SU-DHL-6 (cell line): ENCODE measurements around the gene CNTN5.

ENCODE experiments used
- H2AFZ ChIP-seq: fragments of 200-600 bp; sonication (generic); 2 replicates; pipeline ENCODE4 v1.6.1; 2014; ENCODE audit warnings: low read depth, mild to moderate bottlenecking, moderate library complexity, mixed read lengths, antibody characterized with exemption, low read length; ENCODE audit not compliant: severe bottlenecking
- H3F3A ChIP-seq: fragments of 200-600 bp; shearing (Covaris generic); 2 replicates; pipeline ENCODE4 v1.6.0; 2016; ENCODE audit warnings: antibody characterized with exemption, mild to moderate bottlenecking; ENCODE audit not compliant: insufficient read depth
- H3K27ac ChIP-seq: fragments of 200-600 bp; sonication (generic); 2 replicates; pipeline ENCODE4 v1.5.1; 2016; ENCODE audit warnings: low read depth, mild to moderate bottlenecking, low read length, moderate library complexity, mixed read lengths
- H3K27me3 ChIP-seq: fragments of 200-600 bp; sonication (generic), shearing (Covaris generic); 2 replicates; pipeline ENCODE4 v1.6.0; 2014; ENCODE audit warnings: mild to moderate bottlenecking, low read length
- H3K36me3 ChIP-seq: fragments of 200-600 bp; sonication (generic); 2 replicates; pipeline ENCODE4 v1.6.1; 2014; ENCODE audit warnings: mild to moderate bottlenecking, low read length, mixed read lengths
- H3K4me2 ChIP-seq: fragments of 300-600, 200-600 bp; shearing (Covaris generic), sonication (generic); 2 replicates; pipeline ENCODE4 v1.6.0; 2014; ENCODE audit warnings: low read length, low read depth, mild to moderate bottlenecking; ENCODE audit not compliant: poor library complexity, severe bottlenecking
- H3K4me3 ChIP-seq: fragments of 200-600 bp; sonication (generic); 2 replicates; pipeline ENCODE4 v1.5.1; 2014; ENCODE audit warnings: antibody characterized with exemption, low read length, mild to moderate bottlenecking, mixed read lengths; ENCODE audit not compliant: insufficient read depth, poor library complexity, severe bottlenecking
- H3K79me2 ChIP-seq: fragments of 200-600 bp; sonication (generic); 2 replicates; pipeline ENCODE4 v1.6.1; 2014; ENCODE audit warnings: mild to moderate bottlenecking, low read length, moderate library complexity; ENCODE audit not compliant: insufficient read depth
- H3K9ac ChIP-seq: fragments of 200-600 bp; sonication (generic); 2 replicates; pipeline ENCODE4 v1.7.0; 2014; ENCODE audit warnings: mild to moderate bottlenecking, low read length
- H3K9me2 ChIP-seq: fragments of 200-600 bp; sonication (generic); replicated peaks from 2 replicates; pipeline ENCODE4 v1.6.1; 2014; ENCODE audit warnings: low read length; ENCODE audit not compliant: insufficient read depth
- H3K9me3 ChIP-seq: fragments of 200-600 bp; sonication (generic); 2 replicates; pipeline ENCODE4 v1.6.1; 2014; ENCODE audit warnings: low read length, mixed read lengths; ENCODE audit not compliant: insufficient read depth
- H4K20me1 ChIP-seq: fragments of 200-600 bp; sonication (generic); 2 replicates; pipeline ENCODE4 v1.6.1; 2014; ENCODE audit warnings: low read depth, mild to moderate bottlenecking, antibody characterized with exemption, low read length, moderate library complexity, mixed read lengths
- CTCF ChIP-seq: fragments of 200-600 bp; sonication (generic); IDR thresholded peaks from one replicate; pipeline ENCODE4 v1.5.1; 2017; ENCODE audit warnings: antibody characterized with exemption, mild to moderate bottlenecking, low read length, moderate library complexity; ENCODE audit not compliant: insufficient read depth, poor library complexity, severe bottlenecking
- EZH2phosphoT487 ChIP-seq: fragments of 200-600 bp; sonication (generic), shearing (Covaris generic); conservative IDR thresholded peaks from 2 replicates; pipeline ENCODE4 v1.6.1; 2018; ENCODE audit warnings: mild to moderate bottlenecking, antibody characterized with exemption, low read length, moderate library complexity, mixed read lengths

The CNTN5 gene

GRCh38 chr11:99422581-99423427 is 402.1 kb downstream of the CNTN5 start:
- H3K27me3 ChIP-seq, result no peaks in the 10 kb centered on the region
- no peak overlapping the region for H3K4me2 ChIP-seq
- H3K79me2 ChIP-seq, result no peaks in the 10 kb centered on the region
- no peak overlapping the region for H3K9ac ChIP-seq
- no peaks in the 10 kb centered on the region for H3K9me3 ChIP-seq
- H3F3A ChIP-seq, result no peaks in the 10 kb centered on the region
- no peak overlapping the region for H3K4me3 ChIP-seq
- TF ChIP-seq EZH2phosphoT487 (no peak), CTCF (no peak)
- H3K36me3 ChIP-seq, result no peaks in the 10 kb centered on the region
- H4K20me1 ChIP-seq, result no peaks in the 10 kb centered on the region
- H3K27ac ChIP-seq, result no peak overlapping the region
- H2AFZ ChIP-seq, result no peak overlapping the region
- no peaks in the 10 kb centered on the region; the same call in 1 of the 2 replicates for H3K9me2 ChIP-seq

- Histone ChIP-seq H3F3A (no peaks in the 10 kb centered on the region), H3K4me3 (no peak overlapping the region), H3K27me3 (no peaks in the 10 kb centered on the region), H3K4me2 (no peak overlapping the region), H3K9me2 (no peaks in the 10 kb centered on the region; the same call in 1 of the 2 replicates), H4K20me1 (no peaks in the 10 kb centered on the region), H3K9ac (no peak overlapping the region), H3K36me3 (no peaks in the 10 kb centered on the region), H2AFZ (no peak overlapping the region), H3K9me3 (no peaks in the 10 kb centered on the region), H3K27ac (no peak overlapping the region), H3K79me2 (no peaks in the 10 kb centered on the region)
- no peak for TF ChIP-seq CTCF
- TF ChIP-seq EZH2phosphoT487, result no peak
Measured at GRCh38 chr11:99423428-99423983, 402.8 kb downstream of the CNTN5 start.

DNA sequence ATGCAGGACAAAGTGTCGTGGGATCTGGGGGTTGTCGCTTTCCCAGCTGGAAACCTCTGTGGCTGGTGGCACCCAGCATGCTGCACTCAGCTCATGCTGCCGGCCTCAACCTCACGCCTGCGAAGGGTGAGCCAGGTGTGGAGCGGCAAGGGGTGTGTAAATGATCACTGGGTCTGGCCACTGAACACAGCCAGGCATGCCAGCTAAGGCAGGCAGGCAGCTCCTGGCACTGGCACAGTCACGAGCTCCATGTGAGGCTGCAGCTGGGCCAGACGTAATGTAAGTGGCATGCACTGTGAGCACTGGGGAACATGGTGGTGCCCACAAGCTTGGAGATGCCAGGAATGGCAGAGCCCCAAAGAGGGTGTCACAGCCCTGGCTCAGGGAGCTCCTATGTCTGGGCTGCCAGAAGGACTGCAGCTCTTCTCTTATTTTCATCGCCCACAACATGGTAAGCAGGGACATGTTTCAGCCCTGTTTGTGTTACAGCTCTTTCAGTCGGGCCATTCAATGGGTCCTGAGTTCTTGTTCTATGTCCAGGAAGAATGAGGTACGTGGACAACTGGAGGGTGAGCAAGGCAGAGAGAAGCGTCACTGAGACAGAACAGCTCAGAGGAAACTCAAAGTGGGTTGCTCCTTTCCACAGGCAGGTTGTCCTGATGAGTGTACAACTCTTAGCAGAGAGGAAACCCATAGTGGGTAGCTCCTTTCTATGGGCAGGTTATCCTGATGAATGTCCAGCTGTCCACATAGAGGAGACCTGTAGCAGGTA is 403.8 kb downstream of the CNTN5 start:
- H3K27me3 ChIP-seq, result no peaks in the 10 kb centered on the region
- H3K4me2 ChIP-seq, result no peak overlapping the region
- no peak for TF ChIP-seq CTCF
- TF ChIP-seq EZH2phosphoT487, result no peak

More for the DNA sequence above, 403.8 kb downstream of the CNTN5 start:
- H4K20me1 ChIP-seq, result no peaks in the 10 kb centered on the region
- H3K9ac ChIP-seq, result no peak overlapping the region
- no peaks in the 10 kb centered on the region; the same call in 1 of the 2 replicates for H3K9me2 ChIP-seq
- no peak overlapping the region for H2AFZ ChIP-seq
- no peaks in the 10 kb centered on the region for H3F3A ChIP-seq
- H3K27ac ChIP-seq, result no peak overlapping the region
- H3K9me3 ChIP-seq, result no peaks in the 10 kb centered on the region
- H3K79me2 ChIP-seq, result no peaks in the 10 kb centered on the region
- no peak overlapping the region for H3K4me3 ChIP-seq
- H3K36me3 ChIP-seq, result no peaks in the 10 kb centered on the region
